ENCODE data around the gene HEXA.

HEXA gene

DNA sequence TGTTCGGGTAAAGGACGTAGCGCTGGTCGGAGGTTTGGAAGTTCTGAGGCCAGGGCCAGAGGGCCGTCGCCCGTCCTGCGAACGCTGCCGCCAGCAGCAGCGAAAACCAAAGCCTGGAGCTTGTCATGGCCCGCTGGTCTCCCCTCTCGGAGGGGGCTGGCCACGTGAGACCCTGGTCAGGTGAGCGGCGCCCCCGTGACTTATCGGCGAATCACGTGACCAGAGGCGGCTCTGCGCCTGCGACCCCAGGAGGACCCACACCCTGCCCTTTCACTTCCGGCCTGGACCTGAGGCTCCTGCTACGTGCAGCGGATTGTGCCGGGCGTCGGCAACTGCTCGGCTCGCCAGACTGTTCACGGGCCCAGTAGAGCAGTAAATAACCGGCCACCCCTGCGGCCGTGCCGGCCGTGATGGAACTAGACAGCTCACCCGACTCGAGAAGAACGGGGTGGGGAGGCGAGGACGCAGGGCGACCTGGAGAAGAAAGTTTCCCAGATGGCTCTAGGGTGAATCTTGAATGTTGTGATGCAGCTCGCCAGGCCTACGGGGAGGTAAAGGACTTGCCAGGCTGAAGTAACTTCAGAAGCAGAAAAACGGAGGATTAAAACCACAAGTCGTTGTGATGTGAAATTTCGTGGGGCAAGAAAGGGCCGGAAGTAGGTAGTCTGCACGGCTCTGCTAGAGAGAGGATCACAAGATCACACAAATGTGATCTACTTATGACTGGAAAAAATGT lies at the start of gene HEXA:
TSS of gene HEXA (minus strand) at position 169 of the 736 bp plus-strand sequence. CDS start at position 127, 42 bp downstream.
- Histone ChIP-seq H3K4me3 (ENCODE audit: low read length, poor library complexity, severe bottlenecking) (peak within 1 kb of the TSS; percentile 94), H3K9me2 (replicated peaks; ENCODE audit: low read depth, low read length) (no peaks in the 10 kb centered on the region), H3K9me3 (ENCODE audit: insufficient read depth, low read depth, low read length) (no peaks in the 10 kb centered on the region), H3K27me3 (ENCODE audit: insufficient read depth, low read length, poor library complexity, severe bottlenecking) (no peaks in the 10 kb centered on the region), H4K20me1 (ENCODE audit: insufficient read depth, low read length, poor library complexity, severe bottlenecking) (peaks cover 12% of the 10 kb centered on the region), H3K4me1 (ENCODE audit: insufficient read depth, low read length, poor library complexity, severe bottlenecking) (peaks cover 24% of the 10 kb centered on the region), H3F3A (ENCODE audit: low read depth) (no peaks in the 10 kb centered on the region), H3K4me2 (ENCODE audit: low read depth, low read length, poor library complexity, severe bottlenecking) (peak within 1 kb of the TSS; percentile 90), H2AFZ (ENCODE audit: low read length) (peak within 1 kb of the TSS; percentile 96), H3K9ac (ENCODE audit: low read depth, low read length, poor library complexity, severe bottlenecking) (peak within 1 kb of the TSS; percentile 77), H3K79me2 (ENCODE audit: insufficient read depth, low read length) (peaks cover 32% of the 10 kb centered on the region; the same call in 1 of the 2 replicates), H3K36me3 (ENCODE audit: insufficient read depth, low read length) (no peaks in the 10 kb centered on the region)
- TF ChIP-seq EZH2phosphoT487 (IDR thresholded peaks at IDR 0.05; ENCODE audit: borderline replicate concordance) (no peak), CTCF (conservative IDR thresholded peaks at IDR 0.05; ENCODE audit: low read length) (no peak)

DNA sequence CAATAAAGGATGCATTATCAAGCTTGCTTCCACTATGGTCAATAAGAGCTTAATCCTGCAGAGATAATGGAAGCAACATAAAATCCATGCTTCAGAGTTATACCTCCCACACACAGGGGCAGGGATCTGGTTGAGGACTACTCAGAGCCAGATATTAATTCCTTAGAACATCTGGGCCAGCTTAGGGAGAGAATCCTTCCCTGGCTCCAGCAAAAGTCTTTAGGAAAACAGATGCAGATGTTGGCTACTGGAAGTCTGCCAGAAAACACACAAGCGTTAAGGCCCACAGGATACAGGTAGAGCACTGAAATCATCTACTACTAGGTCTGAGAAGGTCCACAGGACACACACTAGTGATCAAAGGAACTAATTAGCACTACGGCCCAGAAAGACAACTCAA lies 47.4 kb upstream of the HEXA start:
- Histone ChIP-seq H3K4me1 (ENCODE audit: insufficient read depth, low read length, poor library complexity, severe bottlenecking) (no peaks in the 10 kb centered on the region), H3K4me3 (ENCODE audit: low read length, poor library complexity, severe bottlenecking) (no peak overlapping the region), H2AFZ (ENCODE audit: low read length) (no peak overlapping the region), H3K36me3 (ENCODE audit: insufficient read depth, low read length) (no peaks in the 10 kb centered on the region), H4K20me1 (ENCODE audit: insufficient read depth, low read length, poor library complexity, severe bottlenecking) (no peaks in the 10 kb centered on the region), H3F3A (ENCODE audit: low read depth) (no peaks in the 10 kb centered on the region), H3K9ac (ENCODE audit: low read depth, low read length, poor library complexity, severe bottlenecking) (no peak overlapping the region), H3K79me2 (ENCODE audit: insufficient read depth, low read length) (no peaks in the 10 kb centered on the region), H3K27me3 (ENCODE audit: insufficient read depth, low read length, poor library complexity, severe bottlenecking) (no peaks in the 10 kb centered on the region), H3K9me3 (ENCODE audit: insufficient read depth, low read depth, low read length) (0 out of 2 replicates have a peak, but pooled peaks cover 4% of the 10 kb centered on the region), H3K9me2 (replicated peaks; ENCODE audit: low read depth, low read length) (no peaks in the 10 kb centered on the region), H3K4me2 (ENCODE audit: low read depth, low read length, poor library complexity, severe bottlenecking) (no peak overlapping the region)
- TF ChIP-seq CTCF (conservative IDR thresholded peaks at IDR 0.05; ENCODE audit: low read length) (no peak), EZH2phosphoT487 (IDR thresholded peaks at IDR 0.05; ENCODE audit: borderline replicate concordance) (no peak)

GRCh38 chr15:72421484-72421883 lies 45.7 kb upstream of the HEXA start:
- Histone ChIP-seq H3K4me2 (ENCODE audit: low read depth, low read length, poor library complexity, severe bottlenecking) (no peak overlapping the region), H3K4me3 (ENCODE audit: low read length, poor library complexity, severe bottlenecking) (no peak overlapping the region), H3K4me1 (ENCODE audit: insufficient read depth, low read length, poor library complexity, severe bottlenecking) (no peaks in the 10 kb centered on the region), H3K9me3 (ENCODE audit: insufficient read depth, low read depth, low read length) (no peaks in the 10 kb centered on the region), H3K27me3 (ENCODE audit: insufficient read depth, low read length, poor library complexity, severe bottlenecking) (no peaks in the 10 kb centered on the region), H3K9me2 (replicated peaks; ENCODE audit: low read depth, low read length) (no peaks in the 10 kb centered on the region), H3K36me3 (ENCODE audit: insufficient read depth, low read length) (no peaks in the 10 kb centered on the region), H3K79me2 (ENCODE audit: insufficient read depth, low read length) (no peaks in the 10 kb centered on the region), H3K9ac (ENCODE audit: low read depth, low read length, poor library complexity, severe bottlenecking) (no peak overlapping the region), H4K20me1 (ENCODE audit: insufficient read depth, low read length, poor library complexity, severe bottlenecking) (no peaks in the 10 kb centered on the region), H3F3A (ENCODE audit: low read depth) (no peaks in the 10 kb centered on the region), H2AFZ (ENCODE audit: low read length) (no peak overlapping the region)
- TF ChIP-seq EZH2phosphoT487 (IDR thresholded peaks at IDR 0.05; ENCODE audit: borderline replicate concordance) (no peak), CTCF (conservative IDR thresholded peaks at IDR 0.05; ENCODE audit: low read length) (no peak)

Data from Loucy (cell line).